Smooth muscle cell (in vitro differentiated cells): ENCODE measurements around the gene L1TD1. TPM values are rescaled to one million over a fixed set of nuclear protein-coding genes. Genes with fewer than 3 reads are reported as not detected.
"Not testable (repeated sequence)": the region's sequence is repeated elsewhere in the genome, so short reads cannot be mapped to it uniquely, and the experiment has no call there.

Experiments
- DNase-seq: peaks from one replicate; lab custom pipeline; 2025; ENCODE audit not compliant: unreplicated experiment; lab: John Stamatoyannopoulos, UW
- H2AFZ ChIP-seq: fragments of 200-600 bp; sonication (generic); 2 replicates; pipeline ENCODE4 v1.6.0; 2016; ENCODE audit warnings: antibody characterized with exemption, low read depth, mild to moderate bottlenecking
- H3F3A ChIP-seq: fragments of 200-600 bp; sonication (generic); 2 replicates; pipeline ENCODE4 v1.6.0; 2017; ENCODE audit warnings: antibody characterized with exemption, low read depth
- H3K27ac ChIP-seq: fragments of 200-600 bp; sonication (generic); 2 replicates; pipeline ENCODE4 v1.5.1; 2016; ENCODE audit warnings: low read depth, mild to moderate bottlenecking
- H3K27me3 ChIP-seq: fragments of 200-600 bp; sonication (generic); 2 replicates; pipeline ENCODE4 v1.6.1; 2016; ENCODE audit warnings: low read depth, mild to moderate bottlenecking
- H3K36me3 ChIP-seq: fragments of 200-600 bp; sonication (generic); 2 replicates; pipeline ENCODE4 v1.5.1; 2016; ENCODE audit warnings: low read depth
- H3K4me1 ChIP-seq: fragments of 200-600 bp; sonication (generic); 2 replicates; pipeline ENCODE4 v1.5.1; 2016; ENCODE audit warnings: low read depth
- H3K4me2 ChIP-seq: fragments of 200-600 bp; sonication (generic); 2 replicates; pipeline ENCODE4 v1.6.0; 2016; ENCODE audit warnings: mild to moderate bottlenecking
- H3K4me3 ChIP-seq: fragments of 200-600 bp; sonication (generic); 2 replicates; pipeline ENCODE4 v1.5.1; 2016; ENCODE audit warnings: mild to moderate bottlenecking
- H3K79me2 ChIP-seq: fragments of 200-600 bp; sonication (generic); 2 replicates; pipeline ENCODE4 v1.6.0; 2016; ENCODE audit warnings: low read depth, mild to moderate bottlenecking
- H3K9ac ChIP-seq: fragments of 200-600 bp; sonication (generic); 2 replicates; pipeline ENCODE4 v1.6.0; 2016; ENCODE audit warnings: low read depth
- H3K9me3 ChIP-seq: fragments of 200-600 bp; sonication (generic); replicated peaks from 2 replicates; pipeline ENCODE4 v1.5.1; 2016; ENCODE audit warnings: low read depth
- H4K20me1 ChIP-seq: fragments of 200-600 bp; sonication (generic); 2 replicates; pipeline ENCODE4 v1.6.0; 2016; ENCODE audit warnings: low read depth
- CTCF ChIP-seq: fragments of 200-600 bp; sonication (generic); IDR thresholded peaks from 2 replicates; pipeline ENCODE4 v1.5.1; 2017; ENCODE audit warnings: borderline replicate concordance, mild to moderate bottlenecking, antibody characterized with exemption; ENCODE audit not compliant: insufficient read depth, poor library complexity, severe bottlenecking
- WGBS: methylation state at CpG from one replicate; pipeline ENCODE4 v1.1.7; 2016; ENCODE audit warnings: low lambda C conversion rate; 5-methylcytosine and 5-hydroxymethylcytosine counted together
- polyA plus RNA-seq: library from polyadenylated mRNA; unstranded; fragments of >200 nt; fragmentation: Nextera tagmentation; extraction: Ambion mirVana; gene quantifications from 2 replicates; pipeline ENCODE4 v1.2.1, GENCODE V29; 2016
- total RNA-seq: library from RNA; depleted of rRNA; stranded (reverse); fragments of >200 nt; gene quantifications from 2 replicates; pipeline ENCODE4 v1.2.3, GENCODE V29; 2014

L1TD1 gene
- total and polyA plus RNA-seq, 2 experiments from 2014 or later: 0.41 to 2.7 TPM

- no peak overlapping the region for H3K27ac ChIP-seq
- H3K79me2 ChIP-seq: no peaks in the 10 kb centered on the region
- H2AFZ ChIP-seq: no peak overlapping the region
- H3K9me3 ChIP-seq: no peaks in the 10 kb centered on the region
- WGBS: 75% methylated on average over 7 of the region's 7 CpGs
- peaks cover 40% of the 10 kb centered on the region for H3K4me1 ChIP-seq
- no peak overlapping the region for H3K4me3 ChIP-seq
- DNase-seq: no peak
- H3F3A ChIP-seq: no peaks in the 10 kb centered on the region
- no peak overlapping the region for H3K9ac ChIP-seq
- no peak for TF ChIP-seq CTCF
- H4K20me1 ChIP-seq: no peaks in the 10 kb centered on the region
- H3K27me3 ChIP-seq: no peaks in the 10 kb centered on the region
- no peaks in the 10 kb centered on the region for H3K36me3 ChIP-seq
- no peak overlapping the region for H3K4me2 ChIP-seq
Observed at GRCh38 chr1:62184336-62184735, 10.3 kb upstream of the L1TD1 start.

DNA sequence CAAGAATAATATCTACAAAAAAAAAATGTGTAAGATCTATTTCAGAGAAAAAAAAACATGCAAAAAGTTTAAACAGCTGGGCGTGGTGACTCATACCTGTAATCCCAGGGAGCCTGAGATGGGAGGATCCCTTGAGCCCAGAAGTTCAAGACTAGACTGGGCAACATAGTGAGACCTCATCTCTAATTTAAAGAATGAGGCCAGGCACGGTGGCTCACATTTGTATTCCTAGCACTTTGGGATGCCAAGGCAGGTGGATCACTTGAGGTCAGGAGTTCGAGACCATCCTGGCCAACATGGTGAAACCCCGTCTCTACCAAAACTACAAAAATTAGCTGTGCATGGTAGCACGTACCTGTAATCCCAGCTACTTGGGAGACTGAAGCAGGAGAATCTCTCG, 9.4 kb upstream of the L1TD1 start:
- not testable (repeated sequence) for H3K4me2 ChIP-seq, H4K20me1 ChIP-seq, H3K27ac ChIP-seq, DNase-seq, H3K9ac ChIP-seq, H3K79me2 ChIP-seq, H3K27me3 ChIP-seq, H3K36me3 ChIP-seq, H2AFZ ChIP-seq, H3K9me3 ChIP-seq, H3K4me3 ChIP-seq, H3F3A ChIP-seq
- 90% methylated on average over 6 of the region's 6 CpGs for WGBS
- H3K4me1 ChIP-seq: peaks cover 34% of the 10 kb centered on the region

GRCh38 chr1:62185677-62186076, 9.0 kb upstream of the L1TD1 start:
- H3F3A ChIP-seq: no peaks in the 10 kb centered on the region
- no peak for DNase-seq
- no peak overlapping the region for H3K27ac ChIP-seq
- H3K36me3 ChIP-seq: no peaks in the 10 kb centered on the region
- H3K79me2 ChIP-seq: no peaks in the 10 kb centered on the region
- TF ChIP-seq CTCF: no peak
- H3K9ac ChIP-seq: no peak overlapping the region
- no peaks in the 10 kb centered on the region for H3K27me3 ChIP-seq
- H3K9me3 ChIP-seq: no peaks in the 10 kb centered on the region
- H3K4me2 ChIP-seq: no peak overlapping the region
- no peaks in the 10 kb centered on the region for H4K20me1 ChIP-seq
- peaks cover 30% of the 10 kb centered on the region for H3K4me1 ChIP-seq
- H2AFZ ChIP-seq: no peak overlapping the region
- H3K4me3 ChIP-seq: no peak overlapping the region
- 88% methylated on average over 3 of the region's 3 CpGs for WGBS

DNA sequence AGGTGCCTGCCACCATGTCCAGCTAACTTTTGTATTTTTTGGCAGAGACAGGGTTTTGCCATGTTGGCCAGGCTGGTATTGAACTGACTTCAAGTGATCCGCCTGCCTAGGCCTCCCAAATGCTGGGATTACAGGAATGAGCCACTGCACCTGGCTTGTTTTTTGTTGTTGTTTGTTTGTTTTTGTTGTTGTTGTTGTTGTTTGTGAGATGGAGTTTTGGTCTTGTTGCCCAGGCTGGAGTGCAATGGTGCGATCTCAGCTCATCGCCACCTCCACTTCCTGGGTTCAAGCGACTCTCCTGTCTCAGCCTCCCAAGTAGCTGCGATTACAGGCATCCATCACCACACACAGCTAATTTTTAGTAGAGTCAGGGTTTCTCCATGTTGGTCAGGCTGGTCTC, 7.1 kb upstream of the L1TD1 start:
- Histone ChIP-seq H3K27me3 (no peaks in the 10 kb centered on the region), H3F3A (no peaks in the 10 kb centered on the region), H4K20me1 (no peaks in the 10 kb centered on the region), H3K36me3 (no peaks in the 10 kb centered on the region), H3K9me3 (no peaks in the 10 kb centered on the region), H3K9ac (no peak overlapping the region), H3K4me3 (no peak overlapping the region), H2AFZ (no peak overlapping the region), H3K4me2 (no peak overlapping the region), H3K79me2 (no peaks in the 10 kb centered on the region), H3K27ac (no peak overlapping the region), H3K4me1 (peaks cover 11% of the 10 kb centered on the region)
- WGBS: 97% methylated on average over 5 of the region's 5 CpGs
- TF ChIP-seq CTCF: no peak
- DNase-seq: no peak
